ENCODE data around the gene PPARG. TPM values are rescaled to one million over a fixed set of nuclear protein-coding genes. Genes with fewer than 3 reads are reported as not detected.

Gene PPARG
- total RNA-seq, 1 donor from 2014 or later, result 4.4 TPM

- DNase-seq (ENCODE audit: extremely low spot score, unreplicated experiment), result no peak
- H3K27me3 Mint-ChIP-seq (ENCODE audit: unreplicated experiment), result peaks cover 24% of the 10 kb centered on the region
- H3K36me3 Mint-ChIP-seq (ENCODE audit: unreplicated experiment), result no peaks in the 10 kb centered on the region
- H3K9me3 Mint-ChIP-seq (ENCODE audit: unreplicated experiment), result no peaks in the 10 kb centered on the region
- H3K4me3 Mint-ChIP-seq (ENCODE audit: unreplicated experiment), result no peak overlapping the region
- H3K4me1 Mint-ChIP-seq (ENCODE audit: unreplicated experiment), result no peaks in the 10 kb centered on the region
- TF ChIP-seq CTCF (IDR thresholded peaks at IDR 0.05), result no peak
- no peak overlapping the region for H3K27ac Mint-ChIP-seq (ENCODE audit: unreplicated experiment)
These were observed 7.6 kb downstream of the PPARG start for GRCh38 chr3:12296511-12296910.

GRCh38 chr3:12299026-12299425 lies 10.2 kb downstream of the PPARG start:
- TF ChIP-seq CTCF (IDR thresholded peaks at IDR 0.05), result no peak
- H3K9me3 Mint-ChIP-seq (ENCODE audit: unreplicated experiment), result no peaks in the 10 kb centered on the region
- no peak overlapping the region for H3K4me3 Mint-ChIP-seq (ENCODE audit: unreplicated experiment)
- H3K27me3 Mint-ChIP-seq (ENCODE audit: unreplicated experiment), result peaks cover 16% of the 10 kb centered on the region
- no peak overlapping the region for H3K27ac Mint-ChIP-seq (ENCODE audit: unreplicated experiment)
- no peaks in the 10 kb centered on the region for H3K36me3 Mint-ChIP-seq (ENCODE audit: unreplicated experiment)
- no peak for DNase-seq (ENCODE audit: extremely low spot score, unreplicated experiment)
- no peaks in the 10 kb centered on the region for H3K4me1 Mint-ChIP-seq (ENCODE audit: unreplicated experiment)

GRCh38 chr3:12300137-12300536 lies 11.3 kb downstream of the PPARG start:
- TF ChIP-seq CTCF (IDR thresholded peaks at IDR 0.05), result no peak
- no peak overlapping the region for H3K27ac Mint-ChIP-seq (ENCODE audit: unreplicated experiment)
- peaks cover 20% of the 10 kb centered on the region for H3K27me3 Mint-ChIP-seq (ENCODE audit: unreplicated experiment)
- no peak overlapping the region for H3K4me3 Mint-ChIP-seq (ENCODE audit: unreplicated experiment)
- no peaks in the 10 kb centered on the region for H3K4me1 Mint-ChIP-seq (ENCODE audit: unreplicated experiment)
- no peaks in the 10 kb centered on the region for H3K9me3 Mint-ChIP-seq (ENCODE audit: unreplicated experiment)
- no peaks in the 10 kb centered on the region for H3K36me3 Mint-ChIP-seq (ENCODE audit: unreplicated experiment)
- DNase-seq (ENCODE audit: extremely low spot score, unreplicated experiment), result no peak

- H3K4me1 Mint-ChIP-seq (ENCODE audit: unreplicated experiment), result no peaks in the 10 kb centered on the region
- no peak overlapping the region for H3K27ac Mint-ChIP-seq (ENCODE audit: unreplicated experiment)
- H3K4me3 Mint-ChIP-seq (ENCODE audit: unreplicated experiment), result no peak overlapping the region
- peaks cover 23% of the 10 kb centered on the region for H3K27me3 Mint-ChIP-seq (ENCODE audit: unreplicated experiment)
- no peak for TF ChIP-seq CTCF (IDR thresholded peaks at IDR 0.05)
- no peaks in the 10 kb centered on the region for H3K36me3 Mint-ChIP-seq (ENCODE audit: unreplicated experiment)
- no peak for DNase-seq (ENCODE audit: extremely low spot score, unreplicated experiment)
- no peaks in the 10 kb centered on the region for H3K9me3 Mint-ChIP-seq (ENCODE audit: unreplicated experiment)
These were observed 12.2 kb downstream of the PPARG start for GRCh38 chr3:12301031-12301430.

- no peak for TF ChIP-seq CTCF (IDR thresholded peaks at IDR 0.05)
- H3K36me3 Mint-ChIP-seq (ENCODE audit: unreplicated experiment), result no peaks in the 10 kb centered on the region
- H3K4me1 Mint-ChIP-seq (ENCODE audit: unreplicated experiment), result no peaks in the 10 kb centered on the region
- no peaks in the 10 kb centered on the region for H3K9me3 Mint-ChIP-seq (ENCODE audit: unreplicated experiment)
- H3K4me3 Mint-ChIP-seq (ENCODE audit: unreplicated experiment), result no peak overlapping the region
- H3K27me3 Mint-ChIP-seq (ENCODE audit: unreplicated experiment), result peaks cover 20% of the 10 kb centered on the region
- H3K27ac Mint-ChIP-seq (ENCODE audit: unreplicated experiment), result no peak overlapping the region
- no peak for DNase-seq (ENCODE audit: extremely low spot score, unreplicated experiment)
These were observed 12.6 kb downstream of the PPARG start for GRCh38 chr3:12301513-12301912.

Measured in osteocyte (in vitro differentiated cells).